Esophagus squamous epithelium (tissue), 4 donors: ENCODE measurements around the gene FYN.

Source experiments
- POLR2A ChIP-seq, 4 donors: fragments of 450-650 bp; IDR thresholded peaks; one replicate each; pipeline ENCODE4 v1.6.1; 2017; ENCODE audit warnings: antibody characterized with exemption in 4 of 4, mild to moderate bottlenecking in 4 of 4, moderate library complexity in 3 of 4
- TF ChIP-seq, protein P1 (sequence below), 6 experiments: fragments of 450-650 bp in 4 of 6; fragments of 200-600 bp in 2 of 6; sonication (generic) in 2 of 6; IDR thresholded peaks; one replicate each; pipeline ENCODE4 v1.5.1; 2016 to 2019; ENCODE audit warnings: antibody characterized with exemption in 6 of 6, mild to moderate bottlenecking in 4 of 6, moderate library complexity in 4 of 6

- TF ChIP-seq, protein P1, sequence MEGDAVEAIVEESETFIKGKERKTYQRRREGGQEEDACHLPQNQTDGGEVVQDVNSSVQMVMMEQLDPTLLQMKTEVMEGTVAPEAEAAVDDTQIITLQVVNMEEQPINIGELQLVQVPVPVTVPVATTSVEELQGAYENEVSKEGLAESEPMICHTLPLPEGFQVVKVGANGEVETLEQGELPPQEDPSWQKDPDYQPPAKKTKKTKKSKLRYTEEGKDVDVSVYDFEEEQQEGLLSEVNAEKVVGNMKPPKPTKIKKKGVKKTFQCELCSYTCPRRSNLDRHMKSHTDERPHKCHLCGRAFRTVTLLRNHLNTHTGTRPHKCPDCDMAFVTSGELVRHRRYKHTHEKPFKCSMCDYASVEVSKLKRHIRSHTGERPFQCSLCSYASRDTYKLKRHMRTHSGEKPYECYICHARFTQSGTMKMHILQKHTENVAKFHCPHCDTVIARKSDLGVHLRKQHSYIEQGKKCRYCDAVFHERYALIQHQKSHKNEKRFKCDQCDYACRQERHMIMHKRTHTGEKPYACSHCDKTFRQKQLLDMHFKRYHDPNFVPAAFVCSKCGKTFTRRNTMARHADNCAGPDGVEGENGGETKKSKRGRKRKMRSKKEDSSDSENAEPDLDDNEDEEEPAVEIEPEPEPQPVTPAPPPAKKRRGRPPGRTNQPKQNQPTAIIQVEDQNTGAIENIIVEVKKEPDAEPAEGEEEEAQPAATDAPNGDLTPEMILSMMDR (IDR thresholded peaks at IDR 0.05): no peak
- TF ChIP-seq POLR2A (IDR thresholded peaks at IDR 0.05): no peak
Measured at GRCh38 chr6:111796310-111796918, 76.8 kb downstream of the FYN start.
